AG04450 (cell line): ENCODE results near the gene POSTN. TPM values are rescaled to one million over a fixed set of nuclear protein-coding genes. Genes with fewer than 3 reads are reported as not detected.

Source experiments
- CTCF ChIA-PET: fragments of 300-600, 350-600 bp; formaldehyde crosslinking; extraction: SDS; loops from one replicate; lab custom pipeline; 2022; ENCODE audit warnings: antibody characterized with exemption, inconsistent platforms; lab: Charles Lee
- POLR2A ChIA-PET: fragments of 350-600 bp; formaldehyde crosslinking; extraction: SDS; loops from one replicate; lab custom pipeline; 2021; ENCODE audit warnings: antibody characterized with exemption, inconsistent platforms; lab: Yijun Ruan, JAX
- DNase-seq: peaks from one replicate; pipeline ENCODE4 v3.0.0-alpha.2; 2011; ENCODE audit warnings: low read depth, low spot score
- H3K27ac ChIP-seq: one replicate; pipeline ENCODE4 v1.5.1; 2012; ENCODE audit warnings: low read depth, low read length, control low read depth
- H3K27me3 ChIP-seq: one replicate; pipeline ENCODE4 v1.6.0; 2012; ENCODE audit warnings: low read length; ENCODE audit not compliant: control insufficient read depth, insufficient read depth
- H3K4me3 ChIP-seq: 2 replicates; pipeline ENCODE4 v1.5.1; 2011; ENCODE audit warnings: mild to moderate bottlenecking, low read depth, low read length, control low read depth
- H3K9me3 ChIP-seq: 2 replicates; pipeline ENCODE4 v1.5.1; 2012; ENCODE audit warnings: low read length; ENCODE audit not compliant: control insufficient read depth, insufficient read depth
- CTCF ChIP-seq: IDR thresholded peaks from 2 replicates; pipeline ENCODE4 v1.5.1; 2011; ENCODE audit warnings: low read depth, low read length, control low read depth, inconsistent platforms
- polyA plus RNA-seq: library from polyadenylated mRNA; depleted of rRNA; stranded (reverse); fragments of >200 nt; gene quantifications from 2 replicates; pipeline ENCODE4 v1.2.3, GENCODE V29; 2011

Gene POSTN
- polyA plus RNA-seq, 1 experiment, result 359 TPM

- CTCF ChIA-PET, result no interaction called here
- POLR2A ChIA-PET, result no interaction called here
- Histone ChIP-seq H3K4me3 (no peak overlapping the region), H3K9me3 (peaks cover 2% of the 10 kb centered on the region; the same call in 1 of the 2 replicates), H3K27ac (peak overlapping the region; percentile 68), H3K27me3 (no peaks in the 10 kb centered on the region)
- DNase-seq, result peak; percentile 68
- TF ChIP-seq CTCF, result no peak
Observed at GRCh38 chr13:37534181-37534580, 64.4 kb downstream of the POSTN start.

- Histone ChIP-seq H3K27me3 (no peaks in the 10 kb centered on the region), H3K27ac (no peak overlapping the region), H3K9me3 (peaks cover 2% of the 10 kb centered on the region; the same call in 1 of the 2 replicates), H3K4me3 (no peak overlapping the region)
- CTCF ChIA-PET, result interaction anchor here (0.6 kb wide), 1 partner anchor 14 kb away, joined by 5 read pairs; no protein-coding TSS in a partner anchor
- TF ChIP-seq CTCF, result no peak
- POLR2A ChIA-PET, result no interaction called here
- no peak for DNase-seq
Observed at GRCh38 chr13:37531049-37531448, 67.5 kb downstream of the POSTN start.

- POLR2A ChIA-PET, result no interaction called here
- Histone ChIP-seq H3K4me3 (no peak overlapping the region), H3K9me3 (peaks cover 2% of the 10 kb centered on the region; the same call in 1 of the 2 replicates), H3K27ac (no peak overlapping the region), H3K27me3 (no peaks in the 10 kb centered on the region)
- no peak for DNase-seq
- TF ChIP-seq CTCF, result no peak
- CTCF ChIA-PET, result no interaction called here
Observed at GRCh38 chr13:37529751-37530385, 68.7 kb downstream of the POSTN start.

GRCh38 chr13:37526710-37527473, 71.7 kb downstream of the POSTN start:
- Histone ChIP-seq H3K27me3 (no peaks in the 10 kb centered on the region), H3K4me3 (no peak overlapping the region), H3K27ac (no peak overlapping the region), H3K9me3 (peaks cover 2% of the 10 kb centered on the region; the same call in 1 of the 2 replicates)
- no peak for DNase-seq
- TF ChIP-seq CTCF, result no peak
- CTCF ChIA-PET, result no interaction called here
- POLR2A ChIA-PET, result no interaction called here

GRCh38 chr13:37515226-37515625, 83.3 kb downstream of the POSTN start:
- ChIA-PET POLR2A (no interaction called here), CTCF (no interaction called here)
- Histone ChIP-seq H3K9me3 (no peaks in the 10 kb centered on the region), H3K4me3 (no peak overlapping the region), H3K27ac (no peak overlapping the region), H3K27me3 (no peaks in the 10 kb centered on the region)
- no peak for DNase-seq
- TF ChIP-seq CTCF, result no peak
